B cell (primary cell): ENCODE results near the gene DCHS1.

Source experiments
- EZH2 ChIP-seq: IDR thresholded peaks from 2 replicates; pipeline ENCODE4 v1.6.1; 2012; ENCODE audit warnings: borderline replicate concordance, low read depth, mild to moderate bottlenecking, moderate library complexity, low read length; ENCODE audit not compliant: insufficient read depth, poor library complexity, severe bottlenecking
- TF ChIP-seq, protein P1 (sequence below): fragments of 200-600 bp; IDR thresholded peaks from one replicate; pipeline ENCODE4 v1.8.0; 2022; ENCODE audit warnings: antibody characterized with exemption, mild to moderate bottlenecking

- TF ChIP-seq, protein P1, sequence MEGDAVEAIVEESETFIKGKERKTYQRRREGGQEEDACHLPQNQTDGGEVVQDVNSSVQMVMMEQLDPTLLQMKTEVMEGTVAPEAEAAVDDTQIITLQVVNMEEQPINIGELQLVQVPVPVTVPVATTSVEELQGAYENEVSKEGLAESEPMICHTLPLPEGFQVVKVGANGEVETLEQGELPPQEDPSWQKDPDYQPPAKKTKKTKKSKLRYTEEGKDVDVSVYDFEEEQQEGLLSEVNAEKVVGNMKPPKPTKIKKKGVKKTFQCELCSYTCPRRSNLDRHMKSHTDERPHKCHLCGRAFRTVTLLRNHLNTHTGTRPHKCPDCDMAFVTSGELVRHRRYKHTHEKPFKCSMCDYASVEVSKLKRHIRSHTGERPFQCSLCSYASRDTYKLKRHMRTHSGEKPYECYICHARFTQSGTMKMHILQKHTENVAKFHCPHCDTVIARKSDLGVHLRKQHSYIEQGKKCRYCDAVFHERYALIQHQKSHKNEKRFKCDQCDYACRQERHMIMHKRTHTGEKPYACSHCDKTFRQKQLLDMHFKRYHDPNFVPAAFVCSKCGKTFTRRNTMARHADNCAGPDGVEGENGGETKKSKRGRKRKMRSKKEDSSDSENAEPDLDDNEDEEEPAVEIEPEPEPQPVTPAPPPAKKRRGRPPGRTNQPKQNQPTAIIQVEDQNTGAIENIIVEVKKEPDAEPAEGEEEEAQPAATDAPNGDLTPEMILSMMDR, result no peak
- no peak for TF ChIP-seq EZH2
Measured at GRCh38 chr11:6588018-6588417, 67.6 kb downstream of the DCHS1 start.
